ENCODE measurements around the gene RIOX2. TPM values are rescaled to one million over a fixed set of nuclear protein-coding genes. Genes with fewer than 3 reads are reported as not detected.

The RIOX2 gene
- polyA plus RNA-seq, 3 donors: 15.3 to 18.7 (median 18.3) TPM

DNA sequence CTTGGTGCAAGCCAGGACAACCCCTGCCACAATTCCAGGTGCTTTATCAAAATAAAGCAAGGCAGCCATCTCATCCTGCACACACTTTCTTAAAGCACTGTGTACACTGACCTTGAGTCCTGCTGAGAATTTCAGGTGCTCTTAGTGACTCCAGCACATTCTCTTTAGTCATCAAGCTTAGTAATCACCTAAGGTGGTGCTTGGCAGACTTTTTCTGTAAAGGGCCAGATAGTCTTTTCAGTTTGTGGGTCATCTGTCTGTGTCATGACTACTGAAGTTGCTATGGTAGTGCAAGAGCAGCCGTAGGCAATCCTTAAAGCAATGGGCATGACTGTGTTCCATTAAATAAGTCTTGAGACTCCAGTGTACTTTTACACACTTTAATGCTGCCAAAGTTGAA is 36.4 kb downstream of the RIOX2 start:
- H3K27ac ChIP-seq (ENCODE audit: low read depth in 1 of 2, low read length in 2 of 2): no peak overlapping the region
- no peaks in the 10 kb centered on the region for H3K27me3 Mint-ChIP-seq (ENCODE audit: low read depth in 3 of 3)
- no peaks in the 10 kb centered on the region for H3K9me3 ChIP-seq (replicated peaks in 1 of 2; ENCODE audit: control insufficient read depth in 1 of 2, insufficient read depth in 1 of 2, low read length in 2 of 2)
- H3K79me2 ChIP-seq (ENCODE audit: insufficient read depth, low read length): no peaks in the 10 kb centered on the region
- no peak overlapping the region for H3K4me3 ChIP-seq (replicated peaks in 1 of 3; ENCODE audit: low read depth in 2 of 3, low read length in 3 of 3)
- no peaks in the 10 kb centered on the region for H4K20me1 ChIP-seq (ENCODE audit: insufficient read depth, low read length)
- H3K4me2 ChIP-seq (replicated peaks; ENCODE audit: extremely low read depth, low read length, poor library complexity, severe bottlenecking): no peak overlapping the region
- no peak for DNase-seq
- H3K36me3 Mint-ChIP-seq: peaks cover 64 to 76% of the 10 kb centered on the region in 2 donors
- H3K9ac ChIP-seq (ENCODE audit: insufficient read depth, low read length, poor library complexity, severe bottlenecking): no peak overlapping the region
- H3K27me3 ChIP-seq (ENCODE audit: control insufficient read depth in 2 of 2, insufficient read depth in 2 of 2, low read length in 2 of 2): no peaks in the 10 kb centered on the region
- no peaks in the 10 kb centered on the region for H3K4me1 Mint-ChIP-seq
- H3K4me3 Mint-ChIP-seq: no peak overlapping the region
- TF ChIP-seq, protein P1, sequence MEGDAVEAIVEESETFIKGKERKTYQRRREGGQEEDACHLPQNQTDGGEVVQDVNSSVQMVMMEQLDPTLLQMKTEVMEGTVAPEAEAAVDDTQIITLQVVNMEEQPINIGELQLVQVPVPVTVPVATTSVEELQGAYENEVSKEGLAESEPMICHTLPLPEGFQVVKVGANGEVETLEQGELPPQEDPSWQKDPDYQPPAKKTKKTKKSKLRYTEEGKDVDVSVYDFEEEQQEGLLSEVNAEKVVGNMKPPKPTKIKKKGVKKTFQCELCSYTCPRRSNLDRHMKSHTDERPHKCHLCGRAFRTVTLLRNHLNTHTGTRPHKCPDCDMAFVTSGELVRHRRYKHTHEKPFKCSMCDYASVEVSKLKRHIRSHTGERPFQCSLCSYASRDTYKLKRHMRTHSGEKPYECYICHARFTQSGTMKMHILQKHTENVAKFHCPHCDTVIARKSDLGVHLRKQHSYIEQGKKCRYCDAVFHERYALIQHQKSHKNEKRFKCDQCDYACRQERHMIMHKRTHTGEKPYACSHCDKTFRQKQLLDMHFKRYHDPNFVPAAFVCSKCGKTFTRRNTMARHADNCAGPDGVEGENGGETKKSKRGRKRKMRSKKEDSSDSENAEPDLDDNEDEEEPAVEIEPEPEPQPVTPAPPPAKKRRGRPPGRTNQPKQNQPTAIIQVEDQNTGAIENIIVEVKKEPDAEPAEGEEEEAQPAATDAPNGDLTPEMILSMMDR (IDR thresholded peaks at IDR 0.05): no peak
- no peak overlapping the region for H2AFZ ChIP-seq (ENCODE audit: insufficient read depth, low read depth, low read length, poor library complexity, severe bottlenecking)
- H3K36me3 ChIP-seq (replicated peaks in 1 of 2; ENCODE audit: control insufficient read depth in 1 of 2, insufficient read depth in 2 of 2, low read length in 2 of 2): peaks cover 59 to 91% of the 10 kb centered on the region in 2 donors
- intact Hi-C loops (cut with micrococcal nuclease): no loop called here
- peaks cover 0 to 3% (median 0%) of the 10 kb centered on the region in 7 donors for H3K9me3 Mint-ChIP-seq
- no peak overlapping the region for H3K27ac Mint-ChIP-seq
- 100% methylated on average over 1 of the region's 1 CpG for WGBS (ENCODE audit: insufficient coverage)
- H3K4me1 ChIP-seq (ENCODE audit: control insufficient read depth in 1 of 2, insufficient read depth in 2 of 2, low read length in 2 of 2): no peaks in the 10 kb centered on the region

DNA sequence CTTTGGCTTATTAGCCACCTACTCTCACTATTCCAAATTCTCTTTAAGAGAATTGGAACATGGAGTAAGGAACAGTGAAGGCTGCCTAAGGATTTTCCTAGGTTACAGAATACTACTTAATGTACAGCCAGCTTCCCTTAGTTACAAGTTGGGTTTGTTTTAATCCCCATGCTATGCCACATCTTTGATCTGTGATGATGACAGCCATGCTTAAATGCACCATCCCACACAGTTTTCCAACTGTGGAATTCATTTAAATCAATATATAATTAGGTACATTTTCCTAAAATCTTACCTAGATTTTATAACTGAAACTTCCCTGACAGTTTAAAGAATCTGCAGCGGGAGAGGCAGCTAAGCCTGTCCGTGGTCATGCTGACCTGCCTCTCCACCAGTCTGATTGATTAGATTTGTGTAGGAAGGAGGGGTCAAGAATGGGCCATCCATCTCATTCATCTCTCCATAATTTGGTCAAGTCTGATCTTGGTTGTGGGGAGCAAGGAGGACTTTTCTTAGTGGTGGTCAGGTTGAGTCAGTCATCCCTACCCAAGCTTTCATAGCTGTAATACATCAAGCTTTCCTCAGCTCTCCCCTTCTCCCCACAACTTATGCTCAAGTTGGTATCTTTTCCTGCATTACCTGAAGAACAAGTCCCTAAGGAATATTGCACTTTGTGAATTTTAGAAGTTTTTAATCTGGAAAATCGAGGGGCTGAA is 37.1 kb downstream of the RIOX2 start:
- H2AFZ ChIP-seq (ENCODE audit: insufficient read depth, low read depth, low read length, poor library complexity, severe bottlenecking): no peak overlapping the region
- TF ChIP-seq, protein P1 (IDR thresholded peaks at IDR 0.05): no peak
- no peaks in the 10 kb centered on the region for H3K27me3 Mint-ChIP-seq (ENCODE audit: low read depth in 3 of 3)
- no peak for DNase-seq
- no peaks in the 10 kb centered on the region for H3K27me3 ChIP-seq (ENCODE audit: control insufficient read depth in 2 of 2, insufficient read depth in 2 of 2, low read length in 2 of 2)
- intact Hi-C loops (cut with micrococcal nuclease): no loop called here
- H3K9ac ChIP-seq (ENCODE audit: insufficient read depth, low read length, poor library complexity, severe bottlenecking): no peak overlapping the region
- 89% methylated on average over 1 of the region's 3 CpGs for WGBS (ENCODE audit: insufficient coverage)
- no peak overlapping the region for H3K4me3 Mint-ChIP-seq
- no peaks in the 10 kb centered on the region for H4K20me1 ChIP-seq (ENCODE audit: insufficient read depth, low read length)
- no peak overlapping the region for H3K4me2 ChIP-seq (replicated peaks; ENCODE audit: extremely low read depth, low read length, poor library complexity, severe bottlenecking)
- peaks cover 0 to 3% (median 0%) of the 10 kb centered on the region in 7 donors for H3K9me3 Mint-ChIP-seq
- H3K27ac Mint-ChIP-seq: peak overlapping the region in 1 of 7 donors; percentile 26
- peaks cover 56 to 91% of the 10 kb centered on the region in 2 donors for H3K36me3 ChIP-seq (replicated peaks in 1 of 2; ENCODE audit: control insufficient read depth in 1 of 2, insufficient read depth in 2 of 2, low read length in 2 of 2)
- no peaks in the 10 kb centered on the region for H3K79me2 ChIP-seq (ENCODE audit: insufficient read depth, low read length)
- H3K36me3 Mint-ChIP-seq: peaks cover 68 to 79% of the 10 kb centered on the region in 2 donors
- no peak overlapping the region for H3K4me3 ChIP-seq (replicated peaks in 1 of 3; ENCODE audit: low read depth in 2 of 3, low read length in 3 of 3)
- H3K9me3 ChIP-seq (replicated peaks in 1 of 2; ENCODE audit: control insufficient read depth in 1 of 2, insufficient read depth in 1 of 2, low read length in 2 of 2): no peaks in the 10 kb centered on the region
- no peaks in the 10 kb centered on the region for H3K4me1 ChIP-seq (ENCODE audit: control insufficient read depth in 1 of 2, insufficient read depth in 2 of 2, low read length in 2 of 2)
- H3K4me1 Mint-ChIP-seq: no peaks in the 10 kb centered on the region
- no peak overlapping the region for H3K27ac ChIP-seq (ENCODE audit: low read depth in 1 of 2, low read length in 2 of 2)

All from CD14-positive monocyte (primary cell).